GM18873 (cell line): Measurements from ENCODE around the gene ARID3C.
"Not testable (repeated sequence)": the region's sequence is repeated elsewhere in the genome, so short reads cannot be mapped to it uniquely, and the experiment has no call there.

Experiments used
- ATAC-seq: cut with Tn5 transposase; IDR thresholded peaks from one replicate; pipeline ENCODE4 v1.9.1; 2021; ENCODE audit warnings: mild to moderate bottlenecking, moderate library complexity, moderate number of reproducible peaks; ENCODE audit not compliant: unreplicated experiment, low FRiP score

The ARID3C gene

GRCh38 chr9:34652602-34653000 lies 23.7 kb upstream of the ARID3C start:
- ATAC-seq = no peak

GRCh38 chr9:34651876-34652601 lies 23.2 kb upstream of the ARID3C start, which contains the start of gene IL11RA:
Gene IL11RA (plus strand): TSS chr9:34652185. CDS start chr9:34655218, 3,033 bp downstream.
- ATAC-seq = no peak

- no peak for ATAC-seq
These were observed 22.5 kb upstream of the ARID3C start for GRCh38 chr9:34651321-34651720.

GRCh38 chr9:34650816-34651215 lies 21.9 kb upstream of the ARID3C start:
- ATAC-seq = no peak

- ATAC-seq = no peak
These were observed 19.8 kb upstream of the ARID3C start for GRCh38 chr9:34648673-34649072.

GRCh38 chr9:34647651-34648050 lies 18.8 kb upstream of the ARID3C start:
- no peak for ATAC-seq

- ATAC-seq = no peak
These were observed 18.2 kb upstream of the ARID3C start for GRCh38 chr9:34647084-34647403.

- peak; percentile 80 for ATAC-seq
These were observed 17.6 kb upstream of the ARID3C start, which contains the start of gene GALT for GRCh38 chr9:34646211-34647083. Gene GALT (plus strand): TSS chr9:34646675. CDS start chr9:34646705, 30 bp downstream.

GRCh38 chr9:34644766-34645314 lies 16.0 kb upstream of the ARID3C start:
- ATAC-seq = no peak

- no peak for ATAC-seq
These were observed 13.8 kb upstream of the ARID3C start for GRCh38 chr9:34642679-34643078.

GRCh38 chr9:34639322-34639721 lies 10.5 kb upstream of the ARID3C start:
- not testable (repeated sequence) for ATAC-seq

GRCh38 chr9:34638138-34638445 lies 9.2 kb upstream of the ARID3C start:
- ATAC-seq = no peak

- ATAC-seq = peak; percentile 67
These were observed 8.7 kb upstream of the ARID3C start, which contains the start of gene SIGMAR1 for GRCh38 chr9:34637356-34638137. Gene SIGMAR1 (minus strand): TSS chr9:34637787. CDS start chr9:34637697, 90 bp downstream.

GRCh38 chr9:34636791-34637355 lies 8.0 kb upstream of the ARID3C start:
- ATAC-seq = no peak

GRCh38 chr9:34635556-34635955 lies 6.7 kb upstream of the ARID3C start:
- no peak for ATAC-seq

GRCh38 chr9:34634551-34635248 lies 5.8 kb upstream of the ARID3C start:
- ATAC-seq = no peak

- ATAC-seq = no peak
These were observed 5.1 kb upstream of the ARID3C start for GRCh38 chr9:34633851-34634550.

GRCh38 chr9:34633166-34633565 lies 4.3 kb upstream of the ARID3C start:
- no peak for ATAC-seq
